Measurements from ENCODE around the gene TMPRSS5.
"Not testable (repeated sequence)": the region's sequence is repeated elsewhere in the genome, so short reads cannot be mapped to it uniquely, and the experiment has no call there.

Gene TMPRSS5

DNA sequence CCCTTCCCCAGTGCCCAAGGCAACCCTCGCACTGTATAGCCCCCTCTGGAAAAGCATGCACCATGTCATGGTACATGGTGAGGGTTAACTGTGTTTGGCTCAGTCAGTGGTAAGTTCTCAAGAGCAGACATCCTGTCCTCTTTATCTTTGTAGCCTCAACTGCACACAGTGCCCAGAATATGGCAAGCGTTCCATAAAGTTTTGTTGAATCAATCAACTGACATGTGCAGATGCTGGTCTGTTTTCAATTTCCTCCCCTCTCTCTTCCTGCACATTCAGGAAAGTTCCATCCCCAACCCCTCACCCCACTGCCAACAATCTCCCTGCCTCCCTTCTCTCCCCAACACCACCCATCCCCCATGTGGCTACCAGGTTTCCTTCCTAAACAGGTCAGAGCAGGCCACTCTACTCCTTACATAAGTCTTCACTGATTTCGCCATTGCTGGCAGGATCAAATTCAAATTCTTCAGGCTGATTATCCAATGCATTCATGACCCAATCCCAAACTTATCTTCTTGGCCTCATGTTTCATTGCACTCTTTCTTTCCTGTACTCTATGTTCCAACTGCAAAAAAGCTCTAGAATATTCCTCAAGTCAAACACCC lies 15.5 kb upstream of the TMPRSS5 start:
- TF ChIP-seq, protein P1, sequence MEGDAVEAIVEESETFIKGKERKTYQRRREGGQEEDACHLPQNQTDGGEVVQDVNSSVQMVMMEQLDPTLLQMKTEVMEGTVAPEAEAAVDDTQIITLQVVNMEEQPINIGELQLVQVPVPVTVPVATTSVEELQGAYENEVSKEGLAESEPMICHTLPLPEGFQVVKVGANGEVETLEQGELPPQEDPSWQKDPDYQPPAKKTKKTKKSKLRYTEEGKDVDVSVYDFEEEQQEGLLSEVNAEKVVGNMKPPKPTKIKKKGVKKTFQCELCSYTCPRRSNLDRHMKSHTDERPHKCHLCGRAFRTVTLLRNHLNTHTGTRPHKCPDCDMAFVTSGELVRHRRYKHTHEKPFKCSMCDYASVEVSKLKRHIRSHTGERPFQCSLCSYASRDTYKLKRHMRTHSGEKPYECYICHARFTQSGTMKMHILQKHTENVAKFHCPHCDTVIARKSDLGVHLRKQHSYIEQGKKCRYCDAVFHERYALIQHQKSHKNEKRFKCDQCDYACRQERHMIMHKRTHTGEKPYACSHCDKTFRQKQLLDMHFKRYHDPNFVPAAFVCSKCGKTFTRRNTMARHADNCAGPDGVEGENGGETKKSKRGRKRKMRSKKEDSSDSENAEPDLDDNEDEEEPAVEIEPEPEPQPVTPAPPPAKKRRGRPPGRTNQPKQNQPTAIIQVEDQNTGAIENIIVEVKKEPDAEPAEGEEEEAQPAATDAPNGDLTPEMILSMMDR (IDR thresholded peaks at IDR 0.05; ENCODE audit: control insufficient read depth, insufficient read depth, low read depth, low read length, missing control alignments): no peak
- no peak overlapping the region for H3K4me3 ChIP-seq (ENCODE audit: control insufficient read depth, low read depth, low read length)
- peak; percentile 10 for DNase-seq (ENCODE audit: low read depth)

DNA sequence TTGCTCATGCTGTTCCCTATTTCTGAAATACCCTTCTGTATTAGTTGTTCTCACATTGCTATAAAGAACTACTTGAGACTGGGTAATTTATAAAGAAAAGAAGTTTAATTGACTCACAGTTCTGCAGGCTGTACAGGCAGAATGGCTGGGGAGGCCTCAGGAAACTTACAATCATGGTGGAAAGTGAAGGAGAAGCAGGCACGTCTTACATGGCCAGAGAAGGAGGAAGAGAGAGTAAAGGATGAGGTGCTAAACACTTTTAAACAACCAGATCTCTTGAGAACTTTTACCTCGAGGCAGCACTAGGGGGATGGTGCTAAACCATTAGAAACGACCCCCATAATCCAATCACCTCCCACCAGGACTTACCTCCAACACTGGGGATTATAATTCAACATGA lies 14.4 kb upstream of the TMPRSS5 start:
- not testable (repeated sequence) for H3K4me3 ChIP-seq (ENCODE audit: control insufficient read depth, low read depth, low read length)

DNA sequence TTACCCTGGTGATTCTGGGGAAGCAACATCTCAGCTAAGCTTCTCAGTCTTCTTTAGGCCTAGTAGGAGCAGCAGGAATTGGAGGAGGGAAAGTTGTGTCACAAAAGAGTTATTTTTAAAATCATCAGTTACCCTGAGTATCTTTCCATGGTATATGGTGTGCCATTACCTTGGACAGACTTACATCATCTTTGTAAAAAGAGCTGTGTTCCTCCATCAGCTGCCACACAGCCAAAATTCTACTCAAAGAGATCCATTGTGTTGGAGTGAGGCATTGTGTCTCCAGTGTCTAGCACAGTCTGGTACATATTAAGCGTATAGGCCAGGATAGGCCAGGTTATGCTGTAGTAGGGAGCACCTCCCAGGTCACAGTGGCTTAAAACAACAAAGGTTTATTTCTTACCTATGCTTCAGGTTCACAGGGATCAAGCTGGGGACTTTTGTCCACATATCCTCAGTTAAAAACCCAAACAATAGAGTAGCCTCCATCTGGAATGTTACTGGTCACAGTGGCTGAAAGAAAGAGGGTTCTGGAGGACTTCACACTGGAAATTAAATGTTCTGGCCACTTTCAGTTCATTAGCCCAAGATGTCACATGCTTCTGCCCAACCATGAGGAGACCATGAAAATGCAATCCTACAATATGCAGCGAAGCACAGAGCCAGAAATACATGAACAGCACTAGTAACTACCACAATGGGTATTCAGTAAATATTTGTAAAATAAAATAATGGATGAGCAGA lies 9.9 kb upstream of the TMPRSS5 start:
- no peak for DNase-seq (ENCODE audit: low read depth)
- TF ChIP-seq, protein P1 (IDR thresholded peaks at IDR 0.05; ENCODE audit: control insufficient read depth, insufficient read depth, low read depth, low read length, missing control alignments): no peak
- no peak overlapping the region for H3K4me3 ChIP-seq (ENCODE audit: control insufficient read depth, low read depth, low read length)

More for the DNA sequence above, 14.4 kb upstream of the TMPRSS5 start:
- DNase-seq (ENCODE audit: low read depth): not testable (repeated sequence)

DNA sequence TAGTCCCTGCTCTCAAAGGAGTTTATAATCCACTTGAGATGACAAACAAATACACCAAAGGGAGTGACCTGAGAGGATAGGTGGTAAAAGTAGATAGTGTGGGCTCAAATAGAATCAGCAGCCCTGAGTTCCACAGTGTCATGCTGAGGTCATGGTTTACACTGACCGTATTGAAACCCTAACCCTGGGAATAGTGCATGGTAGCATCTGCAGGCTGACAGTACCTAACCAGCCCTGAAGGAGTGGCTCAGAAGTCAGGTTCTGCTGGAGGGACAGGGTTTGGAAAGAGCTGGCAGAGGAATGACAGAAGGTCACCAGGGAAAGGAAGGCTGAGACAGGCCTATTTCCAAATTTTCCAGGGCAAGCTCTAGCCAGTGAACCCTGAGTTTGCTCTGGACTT lies 9.2 kb upstream of the TMPRSS5 start:
- TF ChIP-seq, protein P1 (IDR thresholded peaks at IDR 0.05; ENCODE audit: control insufficient read depth, insufficient read depth, low read depth, low read length, missing control alignments): no peak
- H3K4me3 ChIP-seq (ENCODE audit: control insufficient read depth, low read depth, low read length): no peak overlapping the region
- DNase-seq (ENCODE audit: low read depth): no peak

DNA sequence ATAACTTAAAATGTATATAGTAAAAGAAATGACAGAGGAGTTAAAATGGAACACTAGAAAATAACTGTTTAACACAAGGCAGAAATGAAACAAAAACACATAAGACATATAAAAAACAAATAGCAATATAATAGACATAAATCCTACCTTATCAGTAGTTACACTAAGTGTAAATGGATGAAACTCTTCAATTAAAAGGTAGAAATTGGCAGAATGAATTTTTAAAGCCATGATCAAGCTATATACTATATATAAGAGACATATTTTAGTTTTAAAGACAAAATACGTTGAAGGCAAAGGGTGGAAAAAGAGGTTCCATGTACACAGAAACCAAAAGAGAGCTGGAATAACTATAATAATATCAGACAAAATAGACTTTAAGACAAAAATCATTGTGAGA lies 4.9 kb upstream of the TMPRSS5 start:
- H3K4me3 ChIP-seq (ENCODE audit: control insufficient read depth, low read depth, low read length): no peak overlapping the region
- TF ChIP-seq, protein P1 (IDR thresholded peaks at IDR 0.05; ENCODE audit: control insufficient read depth, insufficient read depth, low read depth, low read length, missing control alignments): no peak
- DNase-seq (ENCODE audit: low read depth): no peak

DNA sequence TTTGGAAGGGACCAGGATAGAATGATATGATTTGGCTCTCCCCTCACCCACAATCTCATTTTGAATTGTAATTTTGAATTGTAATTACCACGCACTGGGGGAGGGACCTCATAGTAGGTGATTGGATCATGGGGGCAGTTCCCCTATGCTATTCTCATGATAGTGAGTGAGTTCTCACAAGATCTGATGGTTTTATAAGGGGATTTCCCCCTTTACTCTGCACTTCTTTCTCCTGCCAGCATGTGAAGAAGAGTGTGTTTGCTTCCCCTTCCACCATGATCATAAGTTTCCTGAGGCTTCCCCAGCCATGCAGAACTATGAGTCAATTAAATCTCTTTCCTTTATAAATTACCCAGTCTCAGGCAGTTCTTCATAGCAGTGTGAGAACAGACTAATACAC lies 2.6 kb downstream of the TMPRSS5 start:
- not testable (repeated sequence) for DNase-seq (ENCODE audit: low read depth); H3K4me3 ChIP-seq (ENCODE audit: control insufficient read depth, low read depth, low read length)

DNA sequence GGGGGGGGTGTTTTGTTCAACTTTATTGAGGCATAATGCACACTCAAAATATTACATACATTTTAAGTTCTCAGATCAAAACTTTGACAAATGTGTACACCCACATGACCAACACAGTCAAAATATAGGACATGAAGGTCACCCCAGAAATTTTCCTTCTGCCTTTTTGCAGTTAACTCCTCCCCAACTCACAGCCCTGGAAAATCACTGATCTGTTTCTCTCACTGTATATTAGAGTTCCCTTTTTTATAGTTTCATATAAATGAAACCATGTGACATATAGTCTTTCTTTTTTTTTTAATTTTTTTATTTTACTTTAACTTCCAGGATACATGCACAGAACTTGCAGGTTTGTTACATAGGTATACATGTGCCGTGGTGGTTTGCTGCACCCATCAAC lies 4.6 kb downstream of the TMPRSS5 start:
- no peak overlapping the region for H3K4me3 ChIP-seq (ENCODE audit: control insufficient read depth, low read depth, low read length)
- TF ChIP-seq, protein P1 (IDR thresholded peaks at IDR 0.05; ENCODE audit: control insufficient read depth, insufficient read depth, low read depth, low read length, missing control alignments): no peak
- DNase-seq (ENCODE audit: low read depth): no peak

All from AG09309 (cell line).